HepG2 (cell line): Measurements from ENCODE around the gene CELSR2. TPM values are rescaled to one million over a fixed set of nuclear protein-coding genes. Genes with fewer than 3 reads are reported as not detected.

Experiments used
- CENPT ChIP-seq: sonication (generic); formaldehyde crosslinking; IDR thresholded peaks from 2 replicates; pipeline ENCODE4 v1.8.0; 2022; ENCODE audit warnings: low read depth, mild to moderate bottlenecking, moderate library complexity, missing genetic modification reagents
- CREB3 ChIP-seq: sonication (generic); formaldehyde crosslinking; IDR thresholded peaks from 2 replicates; pipeline ENCODE4 v1.5.0; 2020; ENCODE audit warnings: missing genetic modification reagents
- EZH2 ChIP-seq: conservative IDR thresholded peaks from 2 replicates; pipeline ENCODE4 v1.6.1; 2012; ENCODE audit warnings: mild to moderate bottlenecking, low read depth, low read length, moderate library complexity
- LRRFIP1 ChIP-seq: sonication (generic); formaldehyde crosslinking; conservative IDR thresholded peaks from 2 replicates; pipeline ENCODE4 v1.4.0; 2020; ENCODE audit warnings: missing genetic modification reagents
- PCBP1 ChIP-seq: fragments of 200-400 bp; formaldehyde crosslinking; IDR thresholded peaks from 2 replicates; pipeline ENCODE4 v1.6.1; 2017; ENCODE audit warnings: mild to moderate bottlenecking, low read depth, low read length, borderline replicate concordance
- SMC3 ChIP-seq: IDR thresholded peaks from 2 replicates; pipeline ENCODE4 v1.6.1; 2011; ENCODE audit warnings: low read length, improper control_type of control experiment
- TAF15 ChIP-seq: fragments of 200-400 bp; formaldehyde crosslinking; IDR thresholded peaks from one replicate; pipeline ENCODE4 v1.6.1; 2018; ENCODE audit warnings: mild to moderate bottlenecking, low read depth, low read length; ENCODE audit not compliant: poor library complexity, severe bottlenecking
- TEAD3 ChIP-seq: optimal IDR thresholded peaks from 2 replicates; pipeline ENCODE3; 2016; ENCODE audit warnings: borderline replicate concordance
- TERF1 ChIP-seq: sonication (generic); formaldehyde crosslinking; IDR thresholded peaks from 2 replicates; pipeline ENCODE4 v1.8.0; 2022; ENCODE audit warnings: mild to moderate bottlenecking, missing genetic modification reagents, moderate library complexity
- TOPORS ChIP-seq: sonication (generic); formaldehyde crosslinking; IDR thresholded peaks from 2 replicates; pipeline ENCODE4 v1.8.0; 2023; ENCODE audit warnings: mild to moderate bottlenecking, missing genetic modification reagents
- U2AF2 ChIP-seq: fragments of 200-400 bp; formaldehyde crosslinking; IDR thresholded peaks from 2 replicates; pipeline ENCODE4 v1.6.1; 2017; ENCODE audit warnings: low read depth, mild to moderate bottlenecking, low read length
- ZBTB10 ChIP-seq: sonication (generic); formaldehyde crosslinking; IDR thresholded peaks from 2 replicates; pipeline ENCODE4 v1.4.0; 2020; ENCODE audit warnings: missing genetic modification reagents, borderline replicate concordance
- ZKSCAN5 ChIP-seq: sonication (generic); formaldehyde crosslinking; IDR thresholded peaks from 2 replicates; pipeline ENCODE4 v1.5.1; 2020; ENCODE audit warnings: mild to moderate bottlenecking, missing genetic modification reagents
- ZNF790 ChIP-seq: sonication (generic); formaldehyde crosslinking; IDR thresholded peaks from 2 replicates; pipeline ENCODE4 v1.8.0; 2022; ENCODE audit warnings: missing genetic modification reagents, mild to moderate bottlenecking, borderline replicate concordance
- ZSCAN29 ChIP-seq: sonication (generic); formaldehyde crosslinking; conservative IDR thresholded peaks from 2 replicates; pipeline ENCODE4 v1.4.0; 2020; ENCODE audit warnings: mild to moderate bottlenecking, missing genetic modification reagents
- polyA plus RNA-seq, 8 experiments: library from polyadenylated mRNA; depleted of rRNA in 3 of 8; stranded (reverse) in 7 of 8; unstranded in 1 of 8; fragments of >200 nt; fragmentation: Illumina TruSeq in 4 of 8; extraction: Trizol in 4 of 8; gene quantifications; 2 replicates each; pipeline versions ENCODE4 v1.2.1 to v1.2.3, GENCODE V29; 2011 to 2016; ENCODE audit warnings: low read depth in 4 of 8, missing spikeins in 1 of 8, mixed read lengths in 1 of 8; ENCODE audit not compliant: insufficient read depth in 1 of 8
- total RNA-seq, 5 experiments: library from RNA; depleted of rRNA; stranded (reverse); fragments of >200 nt; fragmentation: Illumina TruSeq; extraction: Trizol; gene quantifications; 2 replicates each; pipeline ENCODE4 v1.2.3, GENCODE V29; 2016; ENCODE audit warnings: low read depth in 1 of 5
- TF ChIP-seq, protein P1 (sequence below): sonication (generic); formaldehyde crosslinking; IDR thresholded peaks from 2 replicates; pipeline ENCODE4 v1.5.1; 2020; ENCODE audit warnings: mild to moderate bottlenecking, missing genetic modification reagents, borderline replicate concordance

The CELSR2 gene
- total and polyA plus RNA-seq, 2 of the 13 experiments (the other 11 are each of a cell fraction or from before 2014, with no cell fraction given), result 4.0 to 6.6 TPM

- TF ChIP-seq LRRFIP1, result no peak
- no peak for TF ChIP-seq TAF15
- TF ChIP-seq CENPT (CRISPR knock-in tag), result no peak
- TF ChIP-seq ZKSCAN5 (CRISPR knock-in tag), result no peak
- TF ChIP-seq PCBP1, result no peak
- no peak for TF ChIP-seq ZSCAN29 (CRISPR knock-in tag)
- TF ChIP-seq, protein P1, sequence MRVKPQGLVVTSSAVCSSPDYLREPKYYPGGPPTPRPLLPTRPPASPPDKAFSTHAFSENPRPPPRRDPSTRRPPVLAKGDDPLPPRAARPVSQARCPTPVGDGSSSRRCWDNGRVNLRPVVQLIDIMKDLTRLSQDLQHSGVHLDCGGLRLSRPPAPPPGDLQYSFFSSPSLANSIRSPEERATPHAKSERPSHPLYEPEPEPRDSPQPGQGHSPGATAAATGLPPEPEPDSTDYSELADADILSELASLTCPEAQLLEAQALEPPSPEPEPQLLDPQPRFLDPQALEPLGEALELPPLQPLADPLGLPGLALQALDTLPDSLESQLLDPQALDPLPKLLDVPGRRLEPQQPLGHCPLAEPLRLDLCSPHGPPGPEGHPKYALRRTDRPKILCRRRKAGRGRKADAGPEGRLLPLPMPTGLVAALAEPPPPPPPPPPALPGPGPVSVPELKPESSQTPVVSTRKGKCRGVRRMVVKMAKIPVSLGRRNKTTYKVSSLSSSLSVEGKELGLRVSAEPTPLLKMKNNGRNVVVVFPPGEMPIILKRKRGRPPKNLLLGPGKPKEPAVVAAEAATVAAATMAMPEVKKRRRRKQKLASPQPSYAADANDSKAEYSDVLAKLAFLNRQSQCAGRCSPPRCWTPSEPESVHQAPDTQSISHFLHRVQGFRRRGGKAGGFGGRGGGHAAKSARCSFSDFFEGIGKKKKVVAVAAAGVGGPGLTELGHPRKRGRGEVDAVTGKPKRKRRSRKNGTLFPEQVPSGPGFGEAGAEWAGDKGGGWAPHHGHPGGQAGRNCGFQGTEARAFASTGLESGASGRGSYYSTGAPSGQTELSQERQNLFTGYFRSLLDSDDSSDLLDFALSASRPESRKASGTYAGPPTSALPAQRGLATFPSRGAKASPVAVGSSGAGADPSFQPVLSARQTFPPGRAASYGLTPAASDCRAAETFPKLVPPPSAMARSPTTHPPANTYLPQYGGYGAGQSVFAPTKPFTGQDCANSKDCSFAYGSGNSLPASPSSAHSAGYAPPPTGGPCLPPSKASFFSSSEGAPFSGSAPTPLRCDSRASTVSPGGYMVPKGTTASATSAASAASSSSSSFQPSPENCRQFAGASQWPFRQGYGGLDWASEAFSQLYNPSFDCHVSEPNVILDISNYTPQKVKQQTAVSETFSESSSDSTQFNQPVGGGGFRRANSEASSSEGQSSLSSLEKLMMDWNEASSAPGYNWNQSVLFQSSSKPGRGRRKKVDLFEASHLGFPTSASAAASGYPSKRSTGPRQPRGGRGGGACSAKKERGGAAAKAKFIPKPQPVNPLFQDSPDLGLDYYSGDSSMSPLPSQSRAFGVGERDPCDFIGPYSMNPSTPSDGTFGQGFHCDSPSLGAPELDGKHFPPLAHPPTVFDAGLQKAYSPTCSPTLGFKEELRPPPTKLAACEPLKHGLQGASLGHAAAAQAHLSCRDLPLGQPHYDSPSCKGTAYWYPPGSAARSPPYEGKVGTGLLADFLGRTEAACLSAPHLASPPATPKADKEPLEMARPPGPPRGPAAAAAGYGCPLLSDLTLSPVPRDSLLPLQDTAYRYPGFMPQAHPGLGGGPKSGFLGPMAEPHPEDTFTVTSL, result no peak
- no peak for TF ChIP-seq TOPORS (CRISPR knock-in tag)
- no peak for TF ChIP-seq EZH2
- no peak for TF ChIP-seq TEAD3 (CRISPR knock-in tag)
- TF ChIP-seq ZNF790 (CRISPR knock-in tag), result no peak
- TF ChIP-seq SMC3, result no peak
- TF ChIP-seq TERF1, result no peak
- no peak for TF ChIP-seq ZBTB10 (CRISPR knock-in tag)
- no peak for TF ChIP-seq CREB3 (CRISPR knock-in tag)
- no peak for TF ChIP-seq U2AF2
These were observed 36.0 kb upstream of the CELSR2 start (continued) for GRCh38 chr1:109213345-109213823.
